ENCODE data around the gene CTNNA2. TPM values are rescaled to one million over a fixed set of nuclear protein-coding genes. Genes with fewer than 3 reads are reported as not detected.
"Not testable (repeated sequence)": the region's sequence is repeated elsewhere in the genome, so short reads cannot be mapped to it uniquely, and the experiment has no call there.

The CTNNA2 gene
- total RNA-seq, 1 experiment from 2014 or later, result not detected

DNA sequence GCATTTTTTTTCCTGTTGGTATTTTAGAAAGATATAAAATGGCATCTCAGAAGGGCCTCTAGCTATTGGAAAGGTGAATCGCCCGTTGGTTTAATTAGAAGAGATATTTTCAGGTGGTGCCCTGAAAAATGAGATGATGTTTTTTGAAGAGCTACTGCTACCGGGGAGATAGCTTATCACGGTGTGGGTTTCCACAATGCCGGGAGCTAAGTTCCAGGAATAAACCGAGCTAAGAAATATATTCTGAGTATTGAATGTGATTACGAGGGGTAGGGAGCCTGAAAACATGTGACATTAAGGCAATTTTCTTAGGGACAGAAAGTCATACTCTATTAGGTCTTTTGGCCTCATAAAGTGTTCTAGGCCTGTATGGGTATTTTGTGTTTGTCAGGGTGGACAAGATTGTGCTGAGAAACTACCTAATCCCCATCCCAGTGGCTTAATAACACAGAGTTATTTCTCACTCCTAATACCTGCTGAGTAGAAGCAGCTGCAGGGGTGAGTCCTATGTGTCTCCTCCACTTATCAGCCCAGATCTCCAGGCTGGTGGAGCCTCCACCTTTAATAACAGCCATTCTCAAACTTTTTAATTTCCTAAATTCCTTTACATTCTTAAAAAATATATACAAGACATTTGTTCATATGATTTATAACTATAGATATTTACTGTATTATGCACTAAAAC lies 641.5 kb downstream of the CTNNA2 start:
- in situ Hi-C loops (cut with HindIII; ENCODE audit: low pct_unique_long_range_greater_than_20kb, low sequenced_read_pairs), result no loop called here
- no peak for DNase-seq (ENCODE audit: low read depth)

DNA sequence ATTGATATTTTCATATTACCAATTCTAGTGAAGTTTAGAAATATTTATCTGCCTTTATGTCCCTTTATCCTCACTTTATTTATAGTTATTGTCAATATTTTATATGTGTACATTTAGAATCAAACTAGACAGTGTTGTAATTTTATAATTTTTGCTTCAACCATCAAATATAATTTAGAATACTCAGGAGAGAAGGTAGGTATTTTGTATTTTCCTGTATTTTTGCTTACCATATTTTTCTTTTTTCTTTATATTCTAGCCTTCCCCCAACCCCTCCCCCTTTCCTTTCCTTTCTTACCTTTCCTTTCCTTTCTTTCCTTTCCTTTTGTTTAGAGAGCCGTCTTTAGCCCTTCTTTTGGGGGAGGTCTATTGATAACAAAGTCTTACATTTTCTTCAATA lies 651.5 kb downstream of the CTNNA2 start:
- in situ Hi-C loops (cut with HindIII; ENCODE audit: low pct_unique_long_range_greater_than_20kb, low sequenced_read_pairs), result no loop called here
- DNase-seq (ENCODE audit: low read depth), result no peak

DNA sequence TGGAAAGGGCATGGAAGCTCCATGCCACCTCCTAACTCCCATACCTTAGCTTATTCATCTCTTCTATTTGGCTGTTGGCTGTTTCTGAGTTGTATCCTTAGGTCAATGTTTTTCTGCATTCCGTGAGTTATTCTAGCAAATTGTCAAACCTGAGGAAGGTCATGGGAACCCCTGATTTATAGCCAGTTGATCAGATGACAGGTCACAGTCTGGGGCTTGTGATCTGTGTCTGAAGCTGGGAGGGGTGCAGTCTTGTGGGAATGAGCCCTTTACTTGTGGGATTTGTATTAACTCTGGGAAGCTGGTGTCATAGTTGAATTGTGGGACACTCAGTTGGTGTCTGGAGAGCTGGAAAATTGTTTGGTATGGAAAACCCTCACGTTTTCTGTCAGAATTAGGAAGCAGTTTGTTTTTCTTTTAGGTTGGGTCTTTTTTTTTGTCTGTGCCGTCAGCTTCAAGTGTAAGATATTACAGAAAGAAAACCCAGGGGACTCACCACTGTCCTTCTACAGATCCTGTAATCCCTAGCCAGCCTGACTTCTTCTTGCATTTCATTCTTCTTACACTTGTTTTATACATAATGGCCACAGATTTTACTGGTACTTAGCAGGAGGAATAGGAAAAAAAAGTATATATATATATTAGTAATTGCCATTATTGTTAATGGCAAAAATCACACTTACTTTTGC lies 653.8 kb downstream of the CTNNA2 start:
- in situ Hi-C loops (cut with HindIII; ENCODE audit: low pct_unique_long_range_greater_than_20kb, low sequenced_read_pairs), result no loop called here
- no peak for DNase-seq (ENCODE audit: low read depth)

DNA sequence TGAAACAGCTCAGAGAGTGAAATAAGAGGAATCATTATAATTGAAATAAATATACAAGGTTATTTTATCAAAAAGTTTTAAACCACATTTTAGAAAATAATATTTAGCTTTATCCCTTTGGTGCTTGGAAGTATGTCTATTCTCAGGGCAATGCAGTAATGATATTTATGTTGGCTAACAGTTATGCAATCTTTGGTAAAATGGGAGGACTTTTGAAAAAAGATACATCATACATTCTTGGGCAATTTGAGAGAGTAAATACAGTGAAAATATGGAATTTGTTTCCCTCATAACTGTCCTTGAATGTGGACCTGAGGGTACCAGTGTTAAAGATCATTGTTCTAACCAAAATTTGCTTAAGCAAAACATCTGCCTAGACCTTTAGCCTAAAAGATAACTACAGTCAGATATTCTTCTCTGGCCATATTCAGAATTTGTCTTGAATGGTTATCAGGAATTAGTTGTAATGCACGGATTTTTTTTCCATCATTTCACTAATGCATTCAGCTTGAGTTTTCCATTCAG lies 654.5 kb downstream of the CTNNA2 start:
- in situ Hi-C loops (cut with HindIII; ENCODE audit: low pct_unique_long_range_greater_than_20kb, low sequenced_read_pairs), result no loop called here

DNA sequence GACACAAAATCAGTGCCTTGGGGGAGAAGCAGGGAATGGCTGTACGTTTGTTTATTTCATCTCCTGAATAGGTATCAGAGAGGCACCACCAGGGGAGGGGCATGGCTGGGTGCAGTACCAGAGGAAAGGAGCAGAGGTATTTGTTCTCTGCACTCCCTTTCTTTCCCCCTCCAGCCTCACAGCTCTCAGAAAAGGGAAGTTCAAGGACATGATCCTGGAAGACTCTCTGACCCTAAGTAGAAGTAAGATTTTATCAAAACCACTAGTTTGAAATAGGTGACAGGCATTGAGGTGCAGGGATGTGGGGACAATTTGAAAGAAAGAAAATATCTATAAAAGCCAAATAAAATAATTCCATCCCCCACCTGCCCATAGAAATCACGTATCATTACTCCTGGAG lies 655.2 kb downstream of the CTNNA2 start:
- in situ Hi-C loops (cut with HindIII; ENCODE audit: low pct_unique_long_range_greater_than_20kb, low sequenced_read_pairs), result no loop called here
- DNase-seq (ENCODE audit: low read depth), result no peak

More for the DNA sequence above, 654.5 kb downstream of the CTNNA2 start:
- DNase-seq (ENCODE audit: low read depth), result no peak

DNA sequence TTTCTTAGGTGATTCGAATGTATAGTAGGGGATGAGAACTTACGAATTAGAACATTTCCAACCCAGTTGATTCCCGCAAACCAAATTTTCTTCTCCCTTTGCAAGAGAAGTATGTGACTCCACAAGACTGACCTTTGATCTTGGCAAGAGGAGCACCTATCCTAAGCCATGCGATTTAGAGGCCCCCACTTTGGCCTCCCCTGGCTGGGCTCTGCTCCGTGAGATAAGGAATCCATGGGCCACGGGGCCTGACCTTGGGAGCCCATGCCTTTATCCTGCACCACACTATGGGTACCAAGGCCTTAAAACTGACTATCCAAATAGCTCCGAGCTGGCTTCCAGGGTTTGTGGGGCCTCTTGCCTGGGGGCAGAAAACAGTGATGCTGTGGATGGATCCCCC lies 656.0 kb downstream of the CTNNA2 start:
- no peak for DNase-seq (ENCODE audit: low read depth)
- in situ Hi-C loops (cut with HindIII; ENCODE audit: low pct_unique_long_range_greater_than_20kb, low sequenced_read_pairs), result no loop called here

DNA sequence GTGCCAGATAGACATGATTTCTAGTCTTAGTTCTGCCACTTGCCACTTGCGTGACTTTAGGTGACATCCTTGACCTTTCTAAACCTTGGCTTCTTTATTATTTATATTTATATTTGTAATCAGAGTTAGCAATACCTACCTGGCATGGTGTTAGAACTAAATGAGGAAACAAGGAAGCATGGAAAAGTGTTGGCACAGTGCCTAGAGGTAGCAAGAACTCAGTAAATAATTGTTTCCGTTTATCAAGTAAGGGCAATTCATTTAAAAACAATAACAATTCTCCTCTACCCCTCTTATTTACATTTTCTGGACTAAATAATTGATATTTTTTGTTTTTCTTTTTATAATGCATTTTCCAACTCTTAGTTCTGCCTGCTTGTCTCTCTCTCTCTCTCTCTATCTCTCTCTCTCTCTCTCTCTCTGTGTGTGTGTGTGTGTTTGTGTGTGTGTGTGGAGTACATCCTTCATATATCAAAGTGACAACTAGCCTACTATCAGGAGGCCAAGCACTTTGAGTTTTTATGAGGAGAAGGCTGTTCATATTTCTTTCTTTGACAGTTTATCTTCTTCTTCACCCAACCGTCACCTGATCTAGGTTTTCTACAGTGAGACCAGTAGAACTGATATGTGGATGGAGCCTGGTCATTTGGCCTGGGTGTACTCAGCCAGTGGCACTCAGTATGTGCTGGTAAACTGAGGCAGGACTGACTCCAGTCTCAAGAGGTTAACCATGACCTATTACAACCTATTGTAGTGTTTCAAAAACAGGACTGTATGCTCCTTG lies 657.2 kb downstream of the CTNNA2 start:
- no peak for DNase-seq (ENCODE audit: low read depth)
- in situ Hi-C loops (cut with HindIII; ENCODE audit: low pct_unique_long_range_greater_than_20kb, low sequenced_read_pairs), result no loop called here

DNA sequence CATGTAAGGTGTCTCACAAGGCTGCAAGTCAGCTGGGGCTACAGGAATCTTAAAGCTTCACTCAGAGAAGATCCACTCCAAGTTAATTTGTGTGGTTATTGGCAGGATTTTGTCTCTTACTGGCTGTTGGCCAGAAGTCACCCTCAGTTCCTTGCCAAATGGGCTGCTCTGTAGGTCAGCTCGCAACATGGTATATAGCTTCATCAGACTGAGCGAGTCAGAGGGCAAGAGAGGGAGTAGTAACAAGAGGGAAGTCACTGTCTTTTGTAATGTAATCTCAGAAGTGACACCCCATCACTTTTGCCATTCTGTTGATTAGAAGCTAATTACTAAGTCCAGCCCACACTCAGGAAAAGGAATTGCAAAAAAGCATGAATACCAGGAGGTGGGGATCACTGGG lies 672.2 kb downstream of the CTNNA2 start:
- in situ Hi-C loops (cut with HindIII; ENCODE audit: low pct_unique_long_range_greater_than_20kb, low sequenced_read_pairs), result no loop called here
- DNase-seq (ENCODE audit: low read depth), result no peak

DNA sequence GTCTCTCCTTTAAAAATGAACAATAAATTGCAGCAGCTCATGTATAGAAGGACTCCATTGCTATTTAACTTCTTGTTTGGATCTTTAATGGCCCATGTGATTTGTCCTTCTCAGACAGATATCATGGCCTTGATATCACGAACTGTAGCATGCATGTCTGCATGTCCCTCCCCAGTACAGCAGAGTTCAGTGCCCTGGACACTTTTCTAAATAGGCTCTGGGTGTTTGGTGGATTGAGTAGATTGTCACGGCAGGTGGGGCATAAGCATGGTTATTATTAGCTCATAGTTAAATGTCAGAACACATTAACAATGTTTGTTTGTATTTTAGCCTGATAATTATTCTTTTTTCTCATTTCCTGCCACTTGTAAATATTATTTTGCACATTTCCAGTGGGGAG lies 673.4 kb downstream of the CTNNA2 start:
- in situ Hi-C loops (cut with HindIII; ENCODE audit: low pct_unique_long_range_greater_than_20kb, low sequenced_read_pairs), result no loop called here

DNA sequence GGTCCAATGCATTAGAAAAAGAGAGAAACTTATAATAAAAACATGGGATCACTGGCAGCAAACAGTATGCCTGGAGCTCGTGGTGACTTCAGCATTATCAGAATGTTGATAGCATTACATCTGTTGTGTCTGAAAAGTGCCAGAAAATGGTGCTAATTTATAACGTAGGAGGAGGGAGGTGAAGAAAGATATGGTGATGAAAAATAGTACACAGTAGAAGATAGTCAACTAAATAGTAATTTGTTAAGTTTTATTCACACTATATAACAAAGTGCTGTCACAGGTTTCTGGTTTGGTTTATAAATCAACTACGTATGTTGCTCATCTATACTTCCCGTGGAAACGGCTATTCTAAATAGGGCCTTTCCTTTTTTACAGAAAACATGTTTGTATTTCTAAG lies 674.3 kb downstream of the CTNNA2 start:
- no peak for DNase-seq (ENCODE audit: low read depth)
- in situ Hi-C loops (cut with HindIII; ENCODE audit: low pct_unique_long_range_greater_than_20kb, low sequenced_read_pairs), result no loop called here

More for the DNA sequence above, 673.4 kb downstream of the CTNNA2 start:
- DNase-seq (ENCODE audit: low read depth), result no peak

DNA sequence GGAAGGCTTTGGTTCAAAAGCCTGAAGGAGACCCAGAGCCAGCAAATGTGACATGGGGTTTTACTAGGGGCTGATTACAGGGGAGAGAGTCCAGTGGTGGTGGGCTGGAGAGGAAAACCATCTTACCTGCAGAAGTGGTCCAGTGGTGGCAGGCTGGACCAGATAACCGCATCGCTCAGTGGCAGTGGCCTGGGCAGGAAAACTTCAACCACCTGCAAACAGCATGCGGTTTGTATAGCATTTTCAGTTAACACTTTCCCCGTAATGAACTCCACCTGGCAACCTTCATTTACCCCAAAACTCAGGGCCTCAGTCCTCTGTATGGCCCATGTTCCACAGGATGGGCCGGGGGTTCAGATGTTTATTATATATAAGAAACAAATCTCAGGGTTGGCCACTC lies 677.3 kb downstream of the CTNNA2 start:
- in situ Hi-C loops (cut with HindIII; ENCODE audit: low pct_unique_long_range_greater_than_20kb, low sequenced_read_pairs), result no loop called here
- no peak for DNase-seq (ENCODE audit: low read depth)

DNA sequence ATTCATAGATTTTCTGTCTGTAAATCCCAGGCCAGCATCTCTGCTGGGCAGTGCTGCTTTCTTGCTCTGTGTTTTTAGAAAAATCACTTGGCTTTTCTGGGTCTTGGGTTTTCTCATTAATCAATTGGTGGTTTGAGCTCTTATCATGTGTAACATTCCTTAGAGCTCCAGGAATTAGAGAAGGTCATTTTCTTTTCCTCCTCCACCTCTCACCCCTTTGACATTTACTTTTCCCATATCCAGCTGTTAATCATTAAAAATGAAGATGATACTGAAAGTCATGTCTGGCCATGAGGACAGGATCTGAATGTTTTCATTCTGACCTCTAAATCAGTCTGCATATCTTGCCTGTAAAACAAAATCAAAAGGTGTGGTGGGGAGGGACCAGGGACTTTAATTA lies 680.7 kb downstream of the CTNNA2 start:
- in situ Hi-C loops (cut with HindIII; ENCODE audit: low pct_unique_long_range_greater_than_20kb, low sequenced_read_pairs), result no loop called here
- DNase-seq (ENCODE audit: low read depth), result no peak

DNA sequence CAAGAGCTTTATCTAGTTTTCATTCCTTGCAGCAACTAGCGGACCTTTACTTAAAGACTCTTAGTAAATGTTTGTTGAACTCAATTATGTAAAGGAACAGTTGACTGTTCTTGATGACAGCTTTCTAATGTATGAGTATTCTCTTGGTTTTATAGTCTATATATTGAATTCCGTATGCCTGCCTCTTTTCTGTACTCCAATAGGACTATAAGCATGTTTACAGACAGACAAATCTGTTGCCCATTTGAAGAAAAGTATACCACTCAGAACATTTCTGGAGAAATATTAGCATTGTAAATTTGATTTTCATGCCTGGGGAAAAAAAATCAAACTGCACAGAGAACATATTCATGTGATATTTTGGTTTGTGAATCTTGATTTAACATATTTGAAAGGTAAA lies 682.2 kb downstream of the CTNNA2 start:
- no peak for DNase-seq (ENCODE audit: low read depth)
- in situ Hi-C loops (cut with HindIII; ENCODE audit: low pct_unique_long_range_greater_than_20kb, low sequenced_read_pairs), result no loop called here

DNA sequence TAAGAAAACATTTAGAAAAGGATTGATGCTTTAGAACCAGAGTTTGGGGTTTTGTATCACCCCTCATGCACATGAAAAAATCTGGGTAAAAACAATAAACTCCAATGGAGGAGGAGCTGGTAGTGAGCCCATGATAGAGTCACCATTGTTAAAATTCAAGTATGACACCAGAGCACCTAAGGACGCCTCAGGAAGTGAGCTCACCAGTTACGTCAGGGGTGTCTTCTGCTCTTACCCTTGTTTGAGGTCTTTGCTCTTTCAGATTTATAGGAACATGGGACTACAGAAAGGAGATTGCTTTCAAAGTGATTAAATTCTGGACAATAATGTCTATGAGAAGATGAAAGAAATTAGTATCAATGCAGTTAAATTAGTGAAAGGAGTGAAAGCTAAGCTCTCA lies 685.2 kb downstream of the CTNNA2 start:
- DNase-seq (ENCODE audit: low read depth), result no peak
- in situ Hi-C loops (cut with HindIII; ENCODE audit: low pct_unique_long_range_greater_than_20kb, low sequenced_read_pairs), result no loop called here

DNA sequence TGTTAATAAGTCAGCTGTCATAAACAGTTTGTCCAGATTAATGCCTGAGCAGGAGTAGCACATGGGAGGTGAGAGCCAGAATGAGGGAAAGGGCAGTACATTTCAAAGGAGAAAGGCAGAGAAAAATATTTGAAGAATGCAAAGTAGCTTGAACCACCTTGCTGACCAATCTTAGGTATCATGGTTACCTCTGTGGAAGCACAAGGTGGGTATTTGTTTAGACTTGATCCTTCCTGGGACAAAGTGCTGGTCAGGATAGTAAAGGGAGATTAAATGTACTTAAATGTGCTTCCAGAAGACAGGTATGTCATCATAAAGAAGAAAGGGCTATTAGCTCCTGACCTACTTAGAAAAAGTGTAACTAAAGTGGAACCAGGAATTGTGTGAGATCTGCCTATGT lies 686.7 kb downstream of the CTNNA2 start:
- in situ Hi-C loops (cut with HindIII; ENCODE audit: low pct_unique_long_range_greater_than_20kb, low sequenced_read_pairs), result no loop called here

DNA sequence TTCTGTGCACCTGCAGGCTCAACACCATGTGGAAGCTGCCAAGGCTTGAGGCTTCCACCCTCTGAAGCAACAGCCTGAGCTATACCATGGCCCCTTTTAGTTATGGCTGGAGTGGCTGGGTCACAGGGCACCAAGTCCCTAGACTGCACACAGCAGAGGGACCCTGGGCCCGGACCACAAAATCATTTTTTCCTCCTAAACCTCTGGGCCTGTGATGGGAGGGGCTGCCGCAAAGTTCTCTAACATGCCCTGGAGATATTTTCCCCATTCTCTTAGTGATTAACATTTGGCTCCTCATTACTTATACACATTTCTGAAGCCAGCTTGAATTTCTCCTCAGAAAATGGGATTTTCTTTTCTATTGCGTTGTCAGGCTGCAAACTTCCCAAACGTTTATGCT lies 691.1 kb downstream of the CTNNA2 start:
- DNase-seq (ENCODE audit: low read depth); in situ Hi-C loops (cut with HindIII; ENCODE audit: low pct_unique_long_range_greater_than_20kb, low sequenced_read_pairs): not testable (repeated sequence)

More for the DNA sequence above, 686.7 kb downstream of the CTNNA2 start:
- no peak for DNase-seq (ENCODE audit: low read depth)

DNA sequence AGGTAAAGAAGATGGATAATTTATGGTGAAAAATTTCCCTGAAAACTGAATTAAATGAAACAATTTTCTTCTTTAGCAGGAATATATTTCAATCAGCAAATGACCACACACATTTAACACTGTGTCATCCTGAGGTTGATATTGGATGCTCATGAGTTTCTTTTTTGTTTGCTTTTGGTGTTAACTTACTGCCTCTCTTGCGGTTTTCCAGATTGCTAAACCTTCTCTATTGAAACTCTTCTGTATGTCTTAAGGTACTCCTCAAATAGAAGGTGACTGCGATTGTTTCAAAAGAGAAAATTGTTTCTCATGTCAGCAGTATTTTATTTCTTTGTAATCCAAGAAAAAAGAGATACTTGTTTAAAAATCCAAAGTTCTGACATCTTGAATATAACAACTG lies 692.6 kb downstream of the CTNNA2 start:
- no peak for DNase-seq (ENCODE audit: low read depth)
- in situ Hi-C loops (cut with HindIII; ENCODE audit: low pct_unique_long_range_greater_than_20kb, low sequenced_read_pairs), result no loop called here

DNA sequence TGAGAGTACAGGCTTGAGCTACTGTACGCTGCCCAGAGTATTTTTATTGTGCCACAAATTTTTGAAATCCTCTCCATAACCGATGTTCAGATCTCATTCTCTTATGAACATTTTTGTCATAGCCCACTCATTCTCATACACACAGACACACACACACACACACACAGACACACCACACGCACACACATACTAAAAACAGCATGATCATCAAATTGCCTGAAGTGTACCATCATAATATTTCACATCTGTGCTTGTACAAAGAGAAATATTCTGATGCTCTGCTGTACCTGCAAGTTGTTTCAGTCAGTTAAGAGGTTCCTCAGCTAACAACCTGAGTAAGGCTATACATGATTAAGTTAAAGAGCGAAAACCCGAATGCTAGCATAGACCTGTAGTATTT lies 696.6 kb downstream of the CTNNA2 start:
- in situ Hi-C loops (cut with HindIII; ENCODE audit: low pct_unique_long_range_greater_than_20kb, low sequenced_read_pairs), result no loop called here

DNA sequence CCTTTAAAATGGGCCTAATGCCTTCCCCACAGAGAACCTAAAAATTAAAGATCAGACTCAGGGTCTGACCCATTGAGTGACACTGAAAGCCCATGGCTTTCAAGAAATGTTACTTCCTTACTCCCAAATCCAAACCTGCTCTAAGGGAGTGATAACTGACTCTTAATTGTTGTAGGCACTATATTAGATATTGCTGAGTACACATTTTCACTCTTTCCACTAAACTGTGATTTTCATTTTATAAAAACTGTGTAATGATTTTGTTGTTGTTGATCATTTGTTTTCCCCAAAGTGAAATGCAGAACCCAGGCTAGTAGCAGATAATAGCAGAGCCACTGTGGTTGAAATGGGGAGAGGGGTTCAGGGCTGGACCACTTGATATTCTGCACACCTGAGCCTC lies 704.6 kb downstream of the CTNNA2 start:
- no peak for DNase-seq (ENCODE audit: low read depth)
- in situ Hi-C loops (cut with HindIII; ENCODE audit: low pct_unique_long_range_greater_than_20kb, low sequenced_read_pairs), result no loop called here

More for the DNA sequence above, 696.6 kb downstream of the CTNNA2 start:
- no peak for DNase-seq (ENCODE audit: low read depth)
